Mesendoderm (in vitro differentiated cells): ENCODE results near the gene RASD1.

Source experiments
- DNase-seq: peaks from one replicate; pipeline ENCODE4 v3.0.0; 2013
- H2AK5ac ChIP-seq: 2 replicates; pipeline ENCODE4 v1.6.1; 2013; ENCODE audit warnings: low read length, inconsistent platforms
- H2BK120ac ChIP-seq: 2 replicates; pipeline ENCODE4 v1.6.1; 2013; ENCODE audit warnings: low read depth, mild to moderate bottlenecking, low read length, moderate library complexity, mixed read lengths
- H2BK15ac ChIP-seq: replicated peaks from 2 replicates; pipeline ENCODE4 v1.6.1; 2013; ENCODE audit warnings: low read depth, mild to moderate bottlenecking, moderate library complexity
- H2BK5ac ChIP-seq: 2 replicates; pipeline ENCODE4 v1.6.1; 2013; ENCODE audit warnings: low read length, inconsistent platforms
- H3K18ac ChIP-seq: 2 replicates; pipeline ENCODE4 v1.6.1; 2013; ENCODE audit warnings: mild to moderate bottlenecking, low read length, mixed read lengths
- H3K23ac ChIP-seq: one replicate; pipeline ENCODE4 v1.6.1; 2013; ENCODE audit warnings: low read length
- H3K27ac ChIP-seq: 2 replicates; pipeline ENCODE4 v1.5.1; 2013; ENCODE audit warnings: low read depth, mild to moderate bottlenecking, inconsistent platforms, low read length, moderate library complexity
- H3K27me3 ChIP-seq: 2 replicates; pipeline ENCODE4 v1.6.1; 2013; ENCODE audit warnings: low read length, control low read depth, mild to moderate bottlenecking, inconsistent platforms; ENCODE audit not compliant: insufficient read depth, poor library complexity
- H3K36me3 ChIP-seq: 2 replicates; pipeline ENCODE4 v1.6.1; 2013; ENCODE audit warnings: low read length, inconsistent platforms; ENCODE audit not compliant: control insufficient read depth, insufficient read depth
- H3K4ac ChIP-seq: one replicate; pipeline ENCODE4 v1.6.1; 2013; ENCODE audit warnings: low read depth, mild to moderate bottlenecking, low read length, moderate library complexity
- H3K4me1 ChIP-seq: 2 replicates; pipeline ENCODE4 v1.6.1; 2013; ENCODE audit warnings: low read depth, low read length, inconsistent platforms; ENCODE audit not compliant: control insufficient read depth
- H3K4me2 ChIP-seq: 2 replicates; pipeline ENCODE4 v1.6.1; 2013; ENCODE audit warnings: low read length
- H3K4me3 ChIP-seq: 2 replicates; pipeline ENCODE4 v1.5.1; 2013; ENCODE audit warnings: mild to moderate bottlenecking, low read length
- H3K56ac ChIP-seq: one replicate; pipeline ENCODE4 v1.6.1; 2013; ENCODE audit warnings: low read length
- H3K79me1 ChIP-seq: 2 replicates; pipeline ENCODE4 v1.6.1; 2013; ENCODE audit warnings: low read length, inconsistent platforms
- H3K79me2 ChIP-seq: 2 replicates; pipeline ENCODE4 v1.6.1; 2013; ENCODE audit warnings: mild to moderate bottlenecking, low read length; ENCODE audit not compliant: control insufficient read depth, insufficient read depth
- H3K9ac ChIP-seq: 2 replicates; pipeline ENCODE4 v1.6.1; 2013; ENCODE audit warnings: low read length, inconsistent platforms
- H4K5ac ChIP-seq: one replicate; pipeline ENCODE4 v1.6.1; 2013; ENCODE audit warnings: low read length
- H4K8ac ChIP-seq: one replicate; pipeline ENCODE4 v1.6.1; 2013; ENCODE audit warnings: low read depth, mild to moderate bottlenecking, control low read depth, low read length, moderate library complexity
- WGBS: extraction: QIAGEN DNeasy Blood & Tissue Kit; methylation state at CpG from one replicate; pipeline ENCODE4 v1.1.7; 2013; ENCODE audit warnings: low lambda C conversion rate, missing lambda C conversion rate; ENCODE audit not compliant: insufficient coverage; ENCODE audit errors: extremely low coverage; 5-methylcytosine and 5-hydroxymethylcytosine counted together

Gene RASD1

DNA sequence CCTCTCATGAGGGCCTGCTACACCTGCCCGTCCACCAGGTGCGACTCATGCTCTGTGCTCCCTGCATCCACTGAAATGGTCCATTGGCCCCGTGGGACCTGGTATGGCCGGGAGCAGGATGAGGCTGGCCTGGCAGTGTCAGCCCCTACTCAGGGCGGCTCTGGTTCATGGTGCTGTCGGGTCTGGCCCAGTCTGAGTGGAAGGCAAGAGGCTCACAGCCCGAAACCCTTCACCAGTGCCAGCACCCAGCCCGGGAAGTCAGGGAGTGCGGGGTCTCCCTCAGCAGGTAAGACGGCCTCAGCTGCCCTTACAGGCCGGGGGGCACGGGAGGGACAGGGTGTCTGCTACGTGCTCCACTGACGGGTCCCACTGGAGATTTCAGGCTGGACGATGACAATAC lies 40.5 kb upstream of the RASD1 start:
- H3K36me3 ChIP-seq = no peaks in the 10 kb centered on the region
- H3K4me2 ChIP-seq = no peak overlapping the region
- H3K18ac ChIP-seq = no peak overlapping the region
- no peaks in the 10 kb centered on the region for H3K4me1 ChIP-seq
- no peak overlapping the region for H2BK15ac ChIP-seq
- no peak overlapping the region for H3K4ac ChIP-seq
- H4K5ac ChIP-seq = no peak overlapping the region
- H3K56ac ChIP-seq = no peak overlapping the region
- H4K8ac ChIP-seq = no peak overlapping the region
- no peak overlapping the region for H2AK5ac ChIP-seq
- H3K27me3 ChIP-seq = no peaks in the 10 kb centered on the region
- no peak overlapping the region for H2BK5ac ChIP-seq
- H3K27ac ChIP-seq = no peak overlapping the region
- H2BK120ac ChIP-seq = no peak overlapping the region
- no peaks in the 10 kb centered on the region for H3K79me1 ChIP-seq
- no peak overlapping the region for H3K23ac ChIP-seq
- no peak for DNase-seq
- no peaks in the 10 kb centered on the region for H3K79me2 ChIP-seq
- no CpG with 5 or more reads among the region's 15 CpGs for WGBS
- no peak overlapping the region for H3K9ac ChIP-seq
- H3K4me3 ChIP-seq = no peak overlapping the region

DNA sequence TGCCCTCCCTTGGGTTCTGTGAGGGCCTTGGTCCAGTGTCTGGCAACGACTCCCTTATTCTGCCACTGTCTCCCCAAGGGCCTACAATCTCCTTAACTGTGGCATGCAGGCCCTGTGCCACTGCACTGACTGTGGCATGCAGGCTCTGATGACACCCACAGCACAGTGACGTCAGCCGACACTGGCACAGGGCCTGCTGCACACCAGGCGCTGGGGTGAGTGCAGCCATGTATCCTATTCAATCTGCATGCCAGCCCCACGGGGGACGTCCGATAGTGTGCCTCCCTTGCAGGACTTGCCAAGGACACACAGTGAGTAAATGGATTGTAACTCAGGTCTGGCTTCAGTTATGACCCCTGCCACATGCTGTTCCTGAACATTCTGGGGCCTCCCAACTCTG lies 39.8 kb upstream of the RASD1 start:
- no peak overlapping the region for H3K56ac ChIP-seq
- H2BK15ac ChIP-seq = no peak overlapping the region
- no peaks in the 10 kb centered on the region for H3K4me1 ChIP-seq
- no peak overlapping the region for H3K4ac ChIP-seq
- H3K4me2 ChIP-seq = no peak overlapping the region
- no peak overlapping the region for H2BK5ac ChIP-seq
- H4K8ac ChIP-seq = no peak overlapping the region
- H2AK5ac ChIP-seq = no peak overlapping the region
- no peak for DNase-seq
- no peaks in the 10 kb centered on the region for H3K79me1 ChIP-seq
- no peak overlapping the region for H3K4me3 ChIP-seq
- WGBS = no CpG with 5 or more reads among the region's 7 CpGs
- H3K27me3 ChIP-seq = no peaks in the 10 kb centered on the region
- H3K79me2 ChIP-seq = no peaks in the 10 kb centered on the region
- no peaks in the 10 kb centered on the region for H3K36me3 ChIP-seq
- no peak overlapping the region for H2BK120ac ChIP-seq
- H3K27ac ChIP-seq = no peak overlapping the region
- no peak overlapping the region for H3K9ac ChIP-seq
- no peak overlapping the region for H3K23ac ChIP-seq
- no peak overlapping the region for H3K18ac ChIP-seq
- H4K5ac ChIP-seq = no peak overlapping the region

DNA sequence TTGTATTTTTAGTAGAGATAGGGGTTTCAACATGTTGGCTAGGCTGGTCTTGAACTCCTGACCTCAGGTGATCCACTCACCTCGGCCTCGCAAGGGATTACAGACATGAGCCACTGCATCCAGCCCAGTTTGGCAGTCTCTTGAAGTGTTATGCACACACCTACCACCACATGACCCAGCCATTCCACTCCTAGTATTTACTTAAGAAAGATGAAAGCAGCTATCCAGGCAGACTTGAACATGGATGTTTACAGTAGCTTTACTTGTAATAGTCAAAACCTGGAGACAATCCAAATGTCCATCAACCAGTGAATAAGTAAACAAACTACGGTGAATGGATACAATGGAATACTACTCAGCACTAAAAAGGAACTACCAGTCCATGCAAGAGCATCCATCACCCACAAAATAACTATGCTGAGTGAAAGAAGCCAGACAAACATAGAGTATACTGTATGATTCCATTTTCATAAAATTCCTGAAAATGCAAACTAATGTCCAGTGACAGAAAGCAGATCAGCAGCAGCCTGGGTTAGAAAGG lies 37.8 kb upstream of the RASD1 start:
- Histone ChIP-seq H3K27me3 (no peaks in the 10 kb centered on the region), H3K4me2 (no peak overlapping the region), H3K79me1 (no peaks in the 10 kb centered on the region), H3K27ac (no peak overlapping the region), H3K23ac (no peak overlapping the region), H2BK120ac (no peak overlapping the region), H4K8ac (no peak overlapping the region), H3K18ac (no peak overlapping the region), H3K4me1 (no peaks in the 10 kb centered on the region), H3K36me3 (no peaks in the 10 kb centered on the region), H2AK5ac (no peak overlapping the region), H3K4me3 (no peak overlapping the region), H3K56ac (no peak overlapping the region), H3K79me2 (no peaks in the 10 kb centered on the region), H2BK15ac (no peak overlapping the region), H4K5ac (no peak overlapping the region), H3K4ac (no peak overlapping the region), H2BK5ac (no peak overlapping the region), H3K9ac (no peak overlapping the region)
- no CpG with 5 or more reads among the region's 3 CpGs for WGBS
- no peak for DNase-seq

DNA sequence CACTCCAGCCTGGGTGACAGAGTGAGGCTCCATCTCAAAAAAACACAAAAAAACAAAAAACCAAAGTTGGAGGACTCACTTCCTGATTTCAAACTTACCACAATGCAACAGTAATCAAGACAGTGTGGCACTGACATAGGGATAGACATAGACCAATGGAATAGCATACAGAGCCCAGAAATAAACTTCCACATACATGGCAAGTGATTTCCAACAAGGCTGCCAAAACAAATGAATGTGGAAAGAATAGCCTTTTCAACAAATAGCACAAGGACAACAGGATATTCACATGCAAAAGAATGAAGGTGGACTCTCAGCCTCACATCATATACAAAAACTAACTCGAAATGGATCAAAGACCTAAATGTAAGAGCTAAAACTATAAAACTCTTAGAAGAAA lies 36.8 kb upstream of the RASD1 start:
- no peaks in the 10 kb centered on the region for H3K27me3 ChIP-seq
- H3K4ac ChIP-seq = no peak overlapping the region
- H3K18ac ChIP-seq = no peak overlapping the region
- H3K9ac ChIP-seq = no peak overlapping the region
- H3K36me3 ChIP-seq = no peaks in the 10 kb centered on the region
- H3K27ac ChIP-seq = no peak overlapping the region
- H3K56ac ChIP-seq = no peak overlapping the region
- H3K4me2 ChIP-seq = no peak overlapping the region
- H2BK15ac ChIP-seq = no peak overlapping the region
- H3K79me2 ChIP-seq = no peaks in the 10 kb centered on the region
- no peaks in the 10 kb centered on the region for H3K4me1 ChIP-seq
- no peak overlapping the region for H4K5ac ChIP-seq
- no peak overlapping the region for H2BK5ac ChIP-seq
- WGBS = no CpG with 5 or more reads among the region's 1 CpG
- H3K4me3 ChIP-seq = no peak overlapping the region
- no peak overlapping the region for H2BK120ac ChIP-seq
- no peak overlapping the region for H2AK5ac ChIP-seq
- no peak overlapping the region for H3K23ac ChIP-seq
- H3K79me1 ChIP-seq = no peaks in the 10 kb centered on the region
- H4K8ac ChIP-seq = no peak overlapping the region
- no peak for DNase-seq

DNA sequence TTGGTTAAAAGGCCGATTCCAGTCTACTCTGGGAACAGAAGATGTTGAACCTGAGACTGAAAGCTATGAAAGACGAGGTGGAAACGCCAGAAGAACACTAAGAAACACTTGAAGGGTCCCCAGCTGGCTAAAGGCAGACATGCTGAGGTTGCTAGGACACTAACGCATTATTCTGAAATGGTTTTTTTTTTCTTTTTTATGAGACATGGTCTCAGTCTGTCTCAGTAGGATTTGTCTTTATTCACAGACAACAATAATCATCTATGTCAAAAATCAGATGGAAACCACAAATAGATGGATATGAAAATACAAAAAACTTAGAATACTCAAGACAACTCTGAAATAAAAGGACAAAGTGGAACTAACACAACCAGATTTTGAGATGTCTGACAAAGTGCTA lies 35.0 kb upstream of the RASD1 start:
- no peak overlapping the region for H2AK5ac ChIP-seq
- no peaks in the 10 kb centered on the region for H3K79me2 ChIP-seq
- no peaks in the 10 kb centered on the region for H3K27me3 ChIP-seq
- no peak overlapping the region for H4K8ac ChIP-seq
- no peak overlapping the region for H3K56ac ChIP-seq
- H3K9ac ChIP-seq = no peak overlapping the region
- H3K4ac ChIP-seq = no peak overlapping the region
- H3K79me1 ChIP-seq = no peaks in the 10 kb centered on the region
- H3K4me2 ChIP-seq = no peak overlapping the region
- H3K4me3 ChIP-seq = no peak overlapping the region
- no peak overlapping the region for H2BK120ac ChIP-seq
- H3K36me3 ChIP-seq = no peaks in the 10 kb centered on the region
- no peak overlapping the region for H2BK15ac ChIP-seq
- H4K5ac ChIP-seq = no peak overlapping the region
- no peak for DNase-seq
- H3K23ac ChIP-seq = no peak overlapping the region
- H2BK5ac ChIP-seq = no peak overlapping the region
- WGBS = no CpG with 5 or more reads among the region's 4 CpGs
- H3K18ac ChIP-seq = no peak overlapping the region
- no peak overlapping the region for H3K27ac ChIP-seq
- no peaks in the 10 kb centered on the region for H3K4me1 ChIP-seq
